ENCODE measurements around the gene THRAP3. TPM values are rescaled to one million over a fixed set of nuclear protein-coding genes. Genes with fewer than 3 reads are reported as not detected.
A peak's percentile ranks its signal among the peaks of the same experiment; 100 is the strongest.

The THRAP3 gene
- total RNA-seq, 1 experiment from 2014 or later = 160 TPM

DNA sequence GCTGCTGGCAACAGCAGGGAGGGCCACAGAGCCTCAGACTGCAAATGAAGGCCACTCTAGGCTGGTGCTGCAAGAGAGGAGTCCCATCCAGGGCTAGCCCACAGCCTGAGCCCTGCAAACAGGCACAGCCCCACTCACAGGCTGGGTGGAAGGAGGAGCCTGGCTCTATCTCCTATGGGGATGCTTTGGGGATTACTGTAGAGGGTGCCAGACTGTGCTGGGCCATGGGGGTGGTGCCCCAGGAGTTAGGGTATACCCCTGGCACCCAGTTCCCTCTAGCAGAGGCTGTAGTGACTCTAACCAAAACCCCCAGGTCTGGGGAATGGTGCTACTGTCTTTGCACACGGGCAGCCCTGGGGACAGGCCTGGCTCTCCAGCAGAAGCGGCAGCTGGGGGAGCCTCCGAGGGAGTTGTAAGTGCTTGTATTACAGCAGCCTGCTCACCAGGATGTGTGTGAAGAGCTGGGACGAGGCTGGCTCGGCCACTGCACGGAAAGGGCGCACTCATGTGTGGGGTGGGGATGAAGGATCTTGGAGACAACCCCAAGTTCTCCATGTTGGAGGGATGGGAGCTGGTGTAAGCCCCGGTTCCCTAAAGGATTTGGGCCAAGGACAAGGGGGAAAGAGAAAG lies 122.6 kb downstream of the THRAP3 start (continued):
- TF ChIP-seq, protein P1, sequence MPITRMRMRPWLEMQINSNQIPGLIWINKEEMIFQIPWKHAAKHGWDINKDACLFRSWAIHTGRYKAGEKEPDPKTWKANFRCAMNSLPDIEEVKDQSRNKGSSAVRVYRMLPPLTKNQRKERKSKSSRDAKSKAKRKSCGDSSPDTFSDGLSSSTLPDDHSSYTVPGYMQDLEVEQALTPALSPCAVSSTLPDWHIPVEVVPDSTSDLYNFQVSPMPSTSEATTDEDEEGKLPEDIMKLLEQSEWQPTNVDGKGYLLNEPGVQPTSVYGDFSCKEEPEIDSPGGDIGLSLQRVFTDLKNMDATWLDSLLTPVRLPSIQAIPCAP (CRISPR knock-in tag; IDR thresholded peaks at IDR 0.05) = no peak
- TF ChIP-seq, protein P2, sequence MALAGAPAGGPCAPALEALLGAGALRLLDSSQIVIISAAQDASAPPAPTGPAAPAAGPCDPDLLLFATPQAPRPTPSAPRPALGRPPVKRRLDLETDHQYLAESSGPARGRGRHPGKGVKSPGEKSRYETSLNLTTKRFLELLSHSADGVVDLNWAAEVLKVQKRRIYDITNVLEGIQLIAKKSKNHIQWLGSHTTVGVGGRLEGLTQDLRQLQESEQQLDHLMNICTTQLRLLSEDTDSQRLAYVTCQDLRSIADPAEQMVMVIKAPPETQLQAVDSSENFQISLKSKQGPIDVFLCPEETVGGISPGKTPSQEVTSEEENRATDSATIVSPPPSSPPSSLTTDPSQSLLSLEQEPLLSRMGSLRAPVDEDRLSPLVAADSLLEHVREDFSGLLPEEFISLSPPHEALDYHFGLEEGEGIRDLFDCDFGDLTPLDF (CRISPR knock-in tag; IDR thresholded peaks at IDR 0.05) = no peak
- TF ChIP-seq HMGA2 (CRISPR knock-in tag; IDR thresholded peaks at IDR 0.05) (no peak), ELF4 (CRISPR knock-in tag; IDR thresholded peaks at IDR 0.05; ENCODE audit: low read depth) (no peak), ZNF263 (CRISPR knock-in tag; IDR thresholded peaks at IDR 0.05; ENCODE audit: low read depth) (no peak)
- TF ChIP-seq, protein P3, sequence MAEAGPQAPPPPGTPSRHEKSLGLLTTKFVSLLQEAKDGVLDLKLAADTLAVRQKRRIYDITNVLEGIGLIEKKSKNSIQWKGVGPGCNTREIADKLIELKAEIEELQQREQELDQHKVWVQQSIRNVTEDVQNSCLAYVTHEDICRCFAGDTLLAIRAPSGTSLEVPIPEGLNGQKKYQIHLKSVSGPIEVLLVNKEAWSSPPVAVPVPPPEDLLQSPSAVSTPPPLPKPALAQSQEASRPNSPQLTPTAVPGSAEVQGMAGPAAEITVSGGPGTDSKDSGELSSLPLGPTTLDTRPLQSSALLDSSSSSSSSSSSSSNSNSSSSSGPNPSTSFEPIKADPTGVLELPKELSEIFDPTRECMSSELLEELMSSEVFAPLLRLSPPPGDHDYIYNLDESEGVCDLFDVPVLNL (CRISPR knock-in tag; IDR thresholded peaks at IDR 0.05; ENCODE audit: borderline replicate concordance, low read depth) = no peak
- TF ChIP-seq, protein P4, sequence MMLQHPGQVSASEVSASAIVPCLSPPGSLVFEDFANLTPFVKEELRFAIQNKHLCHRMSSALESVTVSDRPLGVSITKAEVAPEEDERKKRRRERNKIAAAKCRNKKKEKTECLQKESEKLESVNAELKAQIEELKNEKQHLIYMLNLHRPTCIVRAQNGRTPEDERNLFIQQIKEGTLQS (CRISPR knock-in tag; conservative IDR thresholded peaks at IDR 0.05) = no peak
- TF ChIP-seq, protein P5, sequence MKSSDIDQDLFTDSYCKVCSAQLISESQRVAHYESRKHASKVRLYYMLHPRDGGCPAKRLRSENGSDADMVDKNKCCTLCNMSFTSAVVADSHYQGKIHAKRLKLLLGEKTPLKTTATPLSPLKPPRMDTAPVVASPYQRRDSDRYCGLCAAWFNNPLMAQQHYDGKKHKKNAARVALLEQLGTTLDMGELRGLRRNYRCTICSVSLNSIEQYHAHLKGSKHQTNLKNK (CRISPR knock-in tag; IDR thresholded peaks at IDR 0.05) = no peak

DNA sequence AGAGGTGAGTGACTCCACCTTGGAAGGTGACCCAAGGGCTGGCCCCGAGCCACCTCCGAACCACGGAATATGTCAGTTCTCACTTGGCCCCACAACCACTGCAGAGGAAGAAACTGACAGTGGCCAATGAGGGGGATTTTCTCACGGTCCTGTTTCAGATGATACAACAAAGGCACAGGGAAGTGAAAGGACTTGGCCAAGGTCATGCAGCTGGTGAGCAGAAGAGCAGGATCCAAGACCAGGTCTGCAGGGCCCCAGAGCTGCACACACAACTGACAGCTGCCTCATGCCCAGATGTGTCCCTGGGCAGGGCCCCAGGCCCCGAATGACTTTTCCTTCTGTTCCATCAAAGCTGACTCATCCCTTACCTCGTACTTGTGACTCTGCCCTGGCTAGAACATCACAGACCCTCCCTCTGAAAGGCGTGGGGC lies 125.0 kb downstream of the THRAP3 start:
- Mint-ChIP-seq H3K27me3 (ENCODE audit: low read depth) (no peaks in the 10 kb centered on the region), H3K36me3 (peaks cover 27% of the 10 kb centered on the region), H3K4me1 (peaks cover 8% of the 10 kb centered on the region), H3K4me3 (no peak overlapping the region), H3K27ac (peak overlapping the region; percentile 19; the same call in 1 of the 2 replicates), H3K9me3 (no peaks in the 10 kb centered on the region)
- ChIA-PET POLR2A (interaction anchor here (0.9 kb wide), 1 partner anchor 11 kb away, joined by 3 read pairs; no protein-coding TSS in a partner anchor), CTCF (interaction anchor here (1.0 to 7.0 kb wide), 2 partner anchors 18 to 73 kb away, joined by 3 to 72 read pairs; no protein-coding TSS in a partner anchor)
- ATAC-seq (no peak), DNase-seq (ENCODE audit: low spot score) (no peak)
- TF ChIP-seq, protein P6, sequence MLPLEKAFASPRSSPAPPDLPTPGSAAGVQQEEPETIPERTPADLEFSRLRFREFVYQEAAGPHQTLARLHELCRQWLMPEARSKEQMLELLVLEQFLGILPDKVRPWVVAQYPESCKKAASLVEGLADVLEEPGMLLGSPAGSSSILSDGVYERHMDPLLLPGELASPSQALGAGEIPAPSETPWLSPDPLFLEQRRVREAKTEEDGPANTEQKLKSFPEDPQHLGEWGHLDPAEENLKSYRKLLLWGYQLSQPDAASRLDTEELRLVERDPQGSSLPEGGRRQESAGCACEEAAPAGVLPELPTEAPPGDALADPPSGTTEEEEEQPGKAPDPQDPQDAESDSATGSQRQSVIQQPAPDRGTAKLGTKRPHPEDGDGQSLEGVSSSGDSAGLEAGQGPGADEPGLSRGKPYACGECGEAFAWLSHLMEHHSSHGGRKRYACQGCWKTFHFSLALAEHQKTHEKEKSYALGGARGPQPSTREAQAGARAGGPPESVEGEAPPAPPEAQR (CRISPR knock-in tag; IDR thresholded peaks at IDR 0.05) = no peak
- TF ChIP-seq ESRRA (CRISPR knock-in tag; IDR thresholded peaks at IDR 0.05; ENCODE audit: borderline replicate concordance) (no peak), GTF2I (CRISPR knock-in tag; conservative IDR thresholded peaks at IDR 0.05) (no peak), OVOL2 (CRISPR knock-in tag; IDR thresholded peaks at IDR 0.05; ENCODE audit: borderline replicate concordance) (no peak)
- TF ChIP-seq, protein P7, sequence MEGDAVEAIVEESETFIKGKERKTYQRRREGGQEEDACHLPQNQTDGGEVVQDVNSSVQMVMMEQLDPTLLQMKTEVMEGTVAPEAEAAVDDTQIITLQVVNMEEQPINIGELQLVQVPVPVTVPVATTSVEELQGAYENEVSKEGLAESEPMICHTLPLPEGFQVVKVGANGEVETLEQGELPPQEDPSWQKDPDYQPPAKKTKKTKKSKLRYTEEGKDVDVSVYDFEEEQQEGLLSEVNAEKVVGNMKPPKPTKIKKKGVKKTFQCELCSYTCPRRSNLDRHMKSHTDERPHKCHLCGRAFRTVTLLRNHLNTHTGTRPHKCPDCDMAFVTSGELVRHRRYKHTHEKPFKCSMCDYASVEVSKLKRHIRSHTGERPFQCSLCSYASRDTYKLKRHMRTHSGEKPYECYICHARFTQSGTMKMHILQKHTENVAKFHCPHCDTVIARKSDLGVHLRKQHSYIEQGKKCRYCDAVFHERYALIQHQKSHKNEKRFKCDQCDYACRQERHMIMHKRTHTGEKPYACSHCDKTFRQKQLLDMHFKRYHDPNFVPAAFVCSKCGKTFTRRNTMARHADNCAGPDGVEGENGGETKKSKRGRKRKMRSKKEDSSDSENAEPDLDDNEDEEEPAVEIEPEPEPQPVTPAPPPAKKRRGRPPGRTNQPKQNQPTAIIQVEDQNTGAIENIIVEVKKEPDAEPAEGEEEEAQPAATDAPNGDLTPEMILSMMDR (IDR thresholded peaks at IDR 0.05) = no peak
- TF ChIP-seq, protein P1 (CRISPR knock-in tag; IDR thresholded peaks at IDR 0.05) = no peak

DNA sequence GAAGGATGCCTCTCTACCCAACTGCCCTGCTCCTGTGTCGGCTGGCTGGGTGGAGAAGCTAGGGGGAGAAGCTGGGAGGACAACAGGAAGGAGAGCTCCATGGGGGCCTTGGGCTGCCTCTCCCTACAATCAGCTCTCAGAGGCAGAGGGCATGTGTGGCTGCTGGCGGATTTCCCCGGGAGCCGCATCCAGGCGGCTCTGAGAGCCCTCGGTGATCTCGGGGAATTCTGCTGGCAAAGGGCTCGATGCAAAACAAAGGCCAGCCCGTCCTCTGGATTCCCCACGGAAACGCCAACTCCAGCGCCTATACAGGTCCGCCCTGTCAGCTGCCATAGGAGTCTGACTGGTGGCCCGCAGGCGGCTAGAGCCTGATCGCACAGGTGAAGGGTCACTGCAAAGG lies 125.6 kb downstream of the THRAP3 start:
- 0 out of 2 replicates have a peak overlapping the region, but pooled peaks have one; percentile 30 for H3K27ac Mint-ChIP-seq
- CTCF ChIA-PET = interaction anchor here (7.0 kb wide), 1 partner anchor 18 kb away, joined by 72 read pairs; no protein-coding TSS in a partner anchor
- no peak overlapping the region for H3K4me3 Mint-ChIP-seq
- peaks cover 8% of the 10 kb centered on the region for H3K4me1 Mint-ChIP-seq
- H3K9me3 Mint-ChIP-seq = no peaks in the 10 kb centered on the region
- H3K27me3 Mint-ChIP-seq (ENCODE audit: low read depth) = no peaks in the 10 kb centered on the region
- TF ChIP-seq TEAD1 (CRISPR knock-in tag; IDR thresholded peaks at IDR 0.05) (no peak), ZNF317 (CRISPR knock-in tag; IDR thresholded peaks at IDR 0.05; ENCODE audit: borderline replicate concordance, low read depth) (no peak), EMX1 (CRISPR knock-in tag; IDR thresholded peaks at IDR 0.05) (no peak), ZNF121 (CRISPR knock-in tag; IDR thresholded peaks at IDR 0.05) (no peak), JAZF1 (CRISPR knock-in tag; IDR thresholded peaks at IDR 0.05) (no peak), ESRRA (CRISPR knock-in tag; IDR thresholded peaks at IDR 0.05; ENCODE audit: borderline replicate concordance) (no peak), TEAD4 (CRISPR knock-in tag; IDR thresholded peaks at IDR 0.05) (no peak), OVOL2 (CRISPR knock-in tag; IDR thresholded peaks at IDR 0.05; ENCODE audit: borderline replicate concordance) (no peak), NR2C2 (CRISPR knock-in tag; IDR thresholded peaks at IDR 0.05) (no peak)
- TF ChIP-seq, protein P8, sequence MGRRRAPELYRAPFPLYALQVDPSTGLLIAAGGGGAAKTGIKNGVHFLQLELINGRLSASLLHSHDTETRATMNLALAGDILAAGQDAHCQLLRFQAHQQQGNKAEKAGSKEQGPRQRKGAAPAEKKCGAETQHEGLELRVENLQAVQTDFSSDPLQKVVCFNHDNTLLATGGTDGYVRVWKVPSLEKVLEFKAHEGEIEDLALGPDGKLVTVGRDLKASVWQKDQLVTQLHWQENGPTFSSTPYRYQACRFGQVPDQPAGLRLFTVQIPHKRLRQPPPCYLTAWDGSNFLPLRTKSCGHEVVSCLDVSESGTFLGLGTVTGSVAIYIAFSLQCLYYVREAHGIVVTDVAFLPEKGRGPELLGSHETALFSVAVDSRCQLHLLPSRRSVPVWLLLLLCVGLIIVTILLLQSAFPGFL (CRISPR knock-in tag; IDR thresholded peaks at IDR 0.05; ENCODE audit: borderline replicate concordance) = no peak
- POLR2A ChIA-PET = no interaction called here
- DNase-seq (ENCODE audit: low spot score) = no peak
- no peak for ATAC-seq
- H3K36me3 Mint-ChIP-seq = peaks cover 25% of the 10 kb centered on the region
